MM.1S (cell line): ENCODE measurements around the gene TMEM270.

ENCODE experiments used
- DNase-seq: peaks from one replicate; pipeline ENCODE4 v3.0.0-alpha.2; 2015
- H2AFZ ChIP-seq: fragments of 300-600 bp; sonication (generic); 2 replicates; pipeline ENCODE4 v1.6.0; 2016; ENCODE audit warnings: antibody characterized with exemption, low read length
- H3F3A ChIP-seq: fragments of 300-600 bp; sonication (generic); 2 replicates; pipeline ENCODE4 v1.6.1; 2016; ENCODE audit warnings: mild to moderate bottlenecking, antibody characterized with exemption, low read length, moderate library complexity, mixed read lengths; ENCODE audit not compliant: insufficient read depth
- H3K27ac ChIP-seq: fragments of 300-600 bp; sonication (generic); 2 replicates; pipeline ENCODE4 v1.5.1; 2016; ENCODE audit warnings: mild to moderate bottlenecking, low read length
- H3K27me3 ChIP-seq: fragments of 300-600 bp; sonication (generic); replicated peaks from 2 replicates; pipeline ENCODE4 v1.6.0; 2016; ENCODE audit warnings: low read length; ENCODE audit not compliant: insufficient read depth
- H3K36me3 ChIP-seq: fragments of 300-600 bp; sonication (generic); replicated peaks from 2 replicates; pipeline ENCODE4 v1.6.1; 2016; ENCODE audit warnings: mild to moderate bottlenecking, low read length, mixed read lengths; ENCODE audit not compliant: insufficient read depth
- H3K4me1 ChIP-seq: fragments of 300-600 bp; sonication (generic); 2 replicates; pipeline ENCODE4 v1.6.1; 2016; ENCODE audit warnings: low read length, mixed read lengths
- H3K4me2 ChIP-seq: fragments of 300-600 bp; sonication (generic); 2 replicates; pipeline ENCODE4 v1.6.0; 2016; ENCODE audit warnings: low read depth, low read length
- H3K4me3 ChIP-seq: fragments of 300-600 bp; sonication (generic); 2 replicates; pipeline ENCODE4 v1.5.1; 2016; ENCODE audit warnings: low read length, mixed read lengths
- H3K79me2 ChIP-seq: fragments of 300-600 bp; sonication (generic); 2 replicates; pipeline ENCODE4 v1.6.1; 2016; ENCODE audit warnings: mixed run types, low read length, mixed read lengths
- H3K9ac ChIP-seq: fragments of 300-600 bp; sonication (generic); 2 replicates; pipeline ENCODE4 v1.6.1; 2016; ENCODE audit warnings: low read length, mixed read lengths
- H3K9me2 ChIP-seq: fragments of 300-600 bp; sonication (generic); replicated peaks from 2 replicates; pipeline ENCODE4 v1.6.1; 2016; ENCODE audit warnings: mild to moderate bottlenecking, low read length, mixed read lengths; ENCODE audit not compliant: insufficient read depth
- H3K9me3 ChIP-seq: fragments of 300-600 bp; sonication (generic); replicated peaks from 2 replicates; pipeline ENCODE4 v1.6.1; 2016; ENCODE audit warnings: mild to moderate bottlenecking, low read length, mixed read lengths; ENCODE audit not compliant: insufficient read depth
- H4K20me1 ChIP-seq: fragments of 300-600 bp; sonication (generic); 2 replicates; pipeline ENCODE4 v1.6.1; 2016; ENCODE audit warnings: mild to moderate bottlenecking, low read length, moderate library complexity, mixed read lengths; ENCODE audit not compliant: insufficient read depth
- EZH2 ChIP-seq: fragments of 300-600 bp; sonication (generic); optimal IDR thresholded peaks from 2 replicates; pipeline ENCODE3; 2017; ENCODE audit warnings: low read depth, mild to moderate bottlenecking, antibody characterized with exemption, low read length, mixed read lengths
- EZH2phosphoT487 ChIP-seq: fragments of 300-600 bp; sonication (generic); IDR thresholded peaks from 2 replicates; pipeline ENCODE4 v1.6.1; 2018; ENCODE audit warnings: antibody characterized with exemption, low read length
- TF ChIP-seq, protein P1 (sequence below): fragments of 300-600 bp; sonication (generic); IDR thresholded peaks from 2 replicates; pipeline ENCODE4 v1.5.1; 2016; ENCODE audit warnings: antibody characterized with exemption, low read length, mixed read lengths

TMEM270 gene

GRCh38 chr7:73850781-73851207 lies 10.2 kb upstream of the TMEM270 start:
- Histone ChIP-seq H2AFZ (0 out of 2 replicates have a peak overlapping the region, but pooled peaks have one; percentile 9), H3F3A (peaks cover 15% of the 10 kb centered on the region), H4K20me1 (no peaks in the 10 kb centered on the region), H3K79me2 (no peaks in the 10 kb centered on the region), H3K9me2 (no peaks in the 10 kb centered on the region), H3K4me2 (peak overlapping the region; percentile 56; the same call in 1 of the 2 replicates), H3K4me3 (no peak overlapping the region), H3K4me1 (peaks cover 32% of the 10 kb centered on the region), H3K9ac (peak overlapping the region; percentile 49; the same call in 1 of the 2 replicates), H3K36me3 (no peaks in the 10 kb centered on the region), H3K9me3 (no peaks in the 10 kb centered on the region), H3K27me3 (peaks cover 5% of the 10 kb centered on the region; the same call in 1 of the 2 replicates), H3K27ac (peak overlapping the region; percentile 83)
- TF ChIP-seq EZH2phosphoT487, result no peak
- TF ChIP-seq, protein P1, sequence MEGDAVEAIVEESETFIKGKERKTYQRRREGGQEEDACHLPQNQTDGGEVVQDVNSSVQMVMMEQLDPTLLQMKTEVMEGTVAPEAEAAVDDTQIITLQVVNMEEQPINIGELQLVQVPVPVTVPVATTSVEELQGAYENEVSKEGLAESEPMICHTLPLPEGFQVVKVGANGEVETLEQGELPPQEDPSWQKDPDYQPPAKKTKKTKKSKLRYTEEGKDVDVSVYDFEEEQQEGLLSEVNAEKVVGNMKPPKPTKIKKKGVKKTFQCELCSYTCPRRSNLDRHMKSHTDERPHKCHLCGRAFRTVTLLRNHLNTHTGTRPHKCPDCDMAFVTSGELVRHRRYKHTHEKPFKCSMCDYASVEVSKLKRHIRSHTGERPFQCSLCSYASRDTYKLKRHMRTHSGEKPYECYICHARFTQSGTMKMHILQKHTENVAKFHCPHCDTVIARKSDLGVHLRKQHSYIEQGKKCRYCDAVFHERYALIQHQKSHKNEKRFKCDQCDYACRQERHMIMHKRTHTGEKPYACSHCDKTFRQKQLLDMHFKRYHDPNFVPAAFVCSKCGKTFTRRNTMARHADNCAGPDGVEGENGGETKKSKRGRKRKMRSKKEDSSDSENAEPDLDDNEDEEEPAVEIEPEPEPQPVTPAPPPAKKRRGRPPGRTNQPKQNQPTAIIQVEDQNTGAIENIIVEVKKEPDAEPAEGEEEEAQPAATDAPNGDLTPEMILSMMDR, result no peak
- TF ChIP-seq EZH2, result no peak
- DNase-seq, result no peak

- Histone ChIP-seq H3K9ac (peak overlapping the region; percentile 49; the same call in 1 of the 2 replicates), H3K4me3 (no peak overlapping the region), H3K9me2 (no peaks in the 10 kb centered on the region), H3K9me3 (no peaks in the 10 kb centered on the region), H2AFZ (0 out of 2 replicates have a peak overlapping the region, but pooled peaks have one; percentile 9), H3K27me3 (peaks cover 5% of the 10 kb centered on the region; the same call in 1 of the 2 replicates), H3K4me1 (peaks cover 25% of the 10 kb centered on the region), H3F3A (peaks cover 8% of the 10 kb centered on the region), H3K4me2 (peak overlapping the region; percentile 56), H3K27ac (peak overlapping the region; percentile 83), H3K79me2 (no peaks in the 10 kb centered on the region), H4K20me1 (no peaks in the 10 kb centered on the region), H3K36me3 (no peaks in the 10 kb centered on the region)
- TF ChIP-seq, protein P1, result no peak
- TF ChIP-seq EZH2, result no peak
- TF ChIP-seq EZH2phosphoT487, result no peak
- peak; percentile 86 for DNase-seq
Measured at GRCh38 chr7:73851410-73852338, 9.3 kb upstream of the TMEM270 start.

GRCh38 chr7:73852500-73852899 lies 8.5 kb upstream of the TMEM270 start:
- Histone ChIP-seq H3K4me3 (no peak overlapping the region), H3K27ac (no peak overlapping the region), H3K79me2 (no peaks in the 10 kb centered on the region), H3K27me3 (peaks cover 5% of the 10 kb centered on the region; the same call in 1 of the 2 replicates), H3K9me3 (no peaks in the 10 kb centered on the region), H3K9me2 (no peaks in the 10 kb centered on the region), H2AFZ (no peak overlapping the region), H3K36me3 (no peaks in the 10 kb centered on the region), H3K4me1 (peaks cover 24% of the 10 kb centered on the region), H3F3A (peaks cover 8% of the 10 kb centered on the region), H3K9ac (no peak overlapping the region), H4K20me1 (no peaks in the 10 kb centered on the region), H3K4me2 (no peak overlapping the region)
- no peak for DNase-seq
- TF ChIP-seq EZH2phosphoT487 (no peak), EZH2 (no peak)
- TF ChIP-seq, protein P1, result no peak
